K562 (cell line): ENCODE measurements around the gene TSKS. TPM values are rescaled to one million over a fixed set of nuclear protein-coding genes. Genes with fewer than 3 reads are reported as not detected.

Experiments used
- ATAC-seq: fragments of 200-7000 bp; cut with Tn5 transposase; 3 replicates; pipeline ENCODE4 v1.9.1; 2020; ENCODE audit warnings: moderate library complexity
- BruUV-seq: library from RNA; stranded (reverse); fragments of 400-500 nt; replicated peaks from 2 replicates; lab custom pipeline; 2021; lab: Mats Ljungman, UMichigan
- CTCF ChIA-PET: fragments of 300-600 bp; formaldehyde crosslinking; extraction: SDS; loops from one replicate; lab custom pipeline; 2021; ENCODE audit warnings: low intra/inter-chr PET ratio; lab: Yijun Ruan, JAX
- POLR2A ChIA-PET: fragments of 300-600, 350-650 bp; sonication (Branson Sonifier 250); formaldehyde crosslinking; extraction: SDS; loops from one replicate; lab custom pipeline; 2021; ENCODE audit warnings: antibody characterized with exemption, inconsistent platforms; lab: Yijun Ruan, JAX
- DNase-seq, 4 experiments: peaks; one replicate each; pipeline versions ENCODE4 v3.0.0 to v3.0.0-alpha.2; 2011 to 2018; ENCODE audit warnings: low spot score in 3 of 4, mixed read lengths in 3 of 4; ENCODE audit errors: extremely low read depth in 1 of 4
- FAIRE-seq: peaks from 2 replicates; lab custom pipeline; 2011; peaks lifted over from hg19 to GRCh38; lab: Jason Lieb, UNC
- H2AFZ ChIP-seq: 2 replicates; pipeline ENCODE4 v1.6.0; 2011; ENCODE audit warnings: low read depth, low read length, control low read depth, inconsistent platforms
- H3K27ac ChIP-seq: fragments of 200-600 bp; 3 replicates; pipeline ENCODE4 v1.8.0; 2011; ENCODE audit warnings: low read depth, mild to moderate bottlenecking, control low read depth, inconsistent platforms, low read length, moderate library complexity, mixed read lengths; ENCODE audit errors: extremely low read depth
- H3K27me3 ChIP-seq, 2 experiments: fragments of 300-600 bp in 1 of 2; 2 replicates in 1 of 2; 3 replicates in 1 of 2; pipeline versions ENCODE4 v1.6.0 to v1.8.0; 2011; ENCODE audit warnings: inconsistent platforms in 2 of 2, low read length in 2 of 2, mild to moderate bottlenecking in 1 of 2, mixed read lengths in 1 of 2, moderate library complexity in 1 of 2; ENCODE audit not compliant: control insufficient read depth in 2 of 2, insufficient read depth in 2 of 2
- H3K36me3 ChIP-seq: fragments of 300-600 bp; 3 replicates; pipeline ENCODE4 v1.8.0; 2011; ENCODE audit warnings: mild to moderate bottlenecking, low read length, inconsistent platforms; ENCODE audit not compliant: control insufficient read depth, insufficient read depth
- H3K4me1 ChIP-seq, 2 experiments: fragments of 200-600 bp in 1 of 2; replicated peaks in 1 of 2; 2 replicates in 1 of 2; 3 replicates in 1 of 2; pipeline versions ENCODE4 v1.5.1 to v1.8.0; 2011; ENCODE audit warnings: inconsistent platforms in 2 of 2, low read length in 2 of 2, mild to moderate bottlenecking in 1 of 2, mixed read lengths in 1 of 2, moderate library complexity in 1 of 2; ENCODE audit not compliant: control insufficient read depth in 2 of 2, insufficient read depth in 2 of 2
- H3K4me2 ChIP-seq: 2 replicates; pipeline ENCODE4 v1.6.1; 2011; ENCODE audit warnings: low read length, control low read depth, inconsistent platforms, mixed read lengths; ENCODE audit not compliant: insufficient read depth
- H3K4me3 ChIP-seq: fragments of 200-600 bp; sonication (generic), shearing (Covaris generic); 2 replicates; pipeline ENCODE4 v1.5.1; 2016; ENCODE audit warnings: control low read depth, inconsistent platforms
- H3K79me2 ChIP-seq: fragments of 200-600 bp; 3 replicates; pipeline ENCODE4 v1.8.0; 2011; ENCODE audit warnings: low read length, inconsistent platforms; ENCODE audit not compliant: control insufficient read depth, insufficient read depth
- H3K9ac ChIP-seq, 2 experiments: 2 replicates each; pipeline versions ENCODE4 v1.6.0 to v1.6.1; 2011; ENCODE audit warnings: low read depth in 2 of 2, low read length in 2 of 2, control low read depth in 1 of 2, inconsistent platforms in 1 of 2, mild to moderate bottlenecking in 1 of 2, mixed read lengths in 1 of 2; ENCODE audit not compliant: insufficient read depth in 1 of 2
- H3K9me1 ChIP-seq: one replicate; pipeline ENCODE4 v1.6.0; 2011; ENCODE audit warnings: inconsistent platforms, mild to moderate bottlenecking, low read length, moderate library complexity; ENCODE audit not compliant: control insufficient read depth, insufficient read depth
- H3K9me3 ChIP-seq: replicated peaks from 2 replicates; pipeline ENCODE4 v1.5.1; 2011; ENCODE audit warnings: low read depth, low read length, inconsistent platforms; ENCODE audit not compliant: control insufficient read depth, insufficient read depth
- H4K20me1 ChIP-seq: replicated peaks from 2 replicates; pipeline ENCODE4 v1.6.1; 2011; ENCODE audit warnings: low read length, inconsistent platforms, mixed read lengths; ENCODE audit not compliant: control insufficient read depth, insufficient read depth
- DACH1 ChIP-seq: fragments of 450-650 bp; IDR thresholded peaks from 2 replicates; pipeline ENCODE4 v1.6.1; 2018; ENCODE audit not compliant: partially characterized antibody
- GATAD2B ChIP-seq: fragments of 450-650 bp; IDR thresholded peaks from 2 replicates; pipeline ENCODE4 v1.6.1; 2017; ENCODE audit warnings: mild to moderate bottlenecking, borderline replicate concordance
- NCOA1 ChIP-seq: fragments of 450-650 bp; IDR thresholded peaks from 2 replicates; pipeline ENCODE4 v1.6.1; 2016; ENCODE audit warnings: low read depth
- RBM25 ChIP-seq: fragments of 200-400 bp; formaldehyde crosslinking; IDR thresholded peaks from 2 replicates; pipeline ENCODE4 v1.6.1; 2018; ENCODE audit warnings: low read length, low read depth, moderate library complexity; ENCODE audit not compliant: severe bottlenecking
- VEZF1 ChIP-seq: fragments of 200-800 bp; sonication (Bioruptor generic); IDR thresholded peaks from 2 replicates; pipeline ENCODE4 v1.6.1; 2017; ENCODE audit warnings: missing genetic modification characterization, missing compliant biosample characterization
- ZFP36 ChIP-seq: fragments of 150-350 bp; IDR thresholded peaks from 2 replicates; pipeline ENCODE4 v1.6.1; 2018; ENCODE audit warnings: low read length, low read depth; ENCODE audit not compliant: partially characterized antibody
- ZKSCAN8 ChIP-seq: fragments of 200-800 bp; sonication (Bioruptor generic); IDR thresholded peaks from 2 replicates; pipeline ENCODE4 v1.6.1; 2016; ENCODE audit warnings: missing genetic modification characterization, missing compliant biosample characterization
- ZNF395 ChIP-seq: fragments of 200-800 bp; sonication (Bioruptor generic); IDR thresholded peaks from 2 replicates; pipeline ENCODE4 v1.6.1; 2017; ENCODE audit warnings: missing genetic modification characterization, missing compliant biosample characterization
- WGBS: fragments of 100-300 bp; shearing (Covaris generic); methylation state at CpG from one replicate; pipeline ENCODE4 v1.1.6; 2016; ENCODE audit warnings: low coverage, mixed read lengths; ENCODE audit not compliant: insufficient coverage; ENCODE audit errors: missing lambda C conversion rate; 5-methylcytosine and 5-hydroxymethylcytosine counted together
- in situ Hi-C: fragments of 300-500 bp; cut with MboI; formaldehyde crosslinking; loops from 4 replicates; pipeline ENCODE4 v1.15.0; 2018; ENCODE audit warnings: inconsistent platforms, mixed read lengths
- intact Hi-C: fragments of 100-400 bp; cut with micrococcal nuclease; formaldehyde crosslinking; loops from 2 replicates; pipeline ENCODE4 v1.14.2; 2022
- polyA plus RNA-seq, 8 experiments: library from polyadenylated mRNA; depleted of rRNA in 4 of 8; stranded (reverse) in 5 of 8; unstranded in 3 of 8; fragments of >200 nt; fragmentation: Nextera tagmentation in 2 of 8; fragmentation: Illumina TruSeq in 1 of 8; extraction: Ambion mirVana in 2 of 8; extraction: Trizol in 1 of 8; gene quantifications; 2 replicates each; pipeline versions ENCODE4 v1.2.1 to v1.2.3, GENCODE V29; 2011 to 2014; ENCODE audit warnings: inconsistent platforms in 1 of 8, missing spikeins in 1 of 8
- total RNA-seq, 7 experiments: library from RNA; depleted of rRNA in 6 of 7; stranded (reverse); fragments of >200 nt in 6 of 7; fragmentation: Illumina TruSeq in 2 of 7; extraction: Trizol in 2 of 7; gene quantifications; 2 replicates each; pipeline versions ENCODE4 v1.2.1 to v1.2.3, GENCODE V29; 2011 to 2021; ENCODE audit warnings: low replicate concordance in 1 of 7

The TSKS gene
- total and polyA plus RNA-seq, 9 of the 15 experiments (the other 6 are each of a cell fraction or from before 2014, with no cell fraction given): 0.14 to 4.5 (median 0.80) TPM

GRCh38 chr19:49779731-49780555 is 16.8 kb upstream of the TSKS start:
- Histone ChIP-seq H2AFZ (no peak overlapping the region), H3K79me2 (peaks cover 47% of the 10 kb centered on the region), H3K4me3 (no peak overlapping the region), H3K9me1 (peaks cover 2% of the 10 kb centered on the region), H3K36me3 (peaks cover 65% of the 10 kb centered on the region; the same call in 2 of the 3 replicates), H3K9me3 (no peaks in the 10 kb centered on the region; the same call in 1 of the 2 replicates), H3K27ac (no peak overlapping the region), H4K20me1 (peaks cover 3% of the 10 kb centered on the region; the same call in 1 of the 2 replicates), H3K9ac (peak overlapping the region in 1 of 2 experiments; percentile 38; a peak in 1 of 4 replicates), H3K4me1 (peaks cover 22 to 37% of the 10 kb centered on the region in 2 experiments), H3K4me2 (no peak overlapping the region), H3K27me3 (no peaks in the 10 kb centered on the region)
- ChIA-PET CTCF (no interaction called here), POLR2A (no interaction called here)
- no TSS peak for BruUV-seq
- DNase-seq: no peak
- WGBS: 85% methylated on average over 11 of the region's 11 CpGs
- no peak for TF ChIP-seq VEZF1 (CRISPR knock-in tag)
- TF ChIP-seq NCOA1: no peak
- TF ChIP-seq DACH1: no peak
- TF ChIP-seq ZNF395 (CRISPR knock-in tag): no peak
- peak; percentile 87 for TF ChIP-seq ZFP36
- peak; percentile 54; the same call in 1 of the 2 replicates for TF ChIP-seq ZKSCAN8 (CRISPR knock-in tag)
- peak; percentile 27 for TF ChIP-seq RBM25
- TF ChIP-seq GATAD2B: no peak
- FAIRE-seq: no peak
- intact Hi-C loops: no loop called here
- in situ Hi-C loops: no loop called here
- no peak for ATAC-seq
